GM18868 (cell line): Measurements from ENCODE around the gene CTH.
"Not testable (repeated sequence)": the region's sequence is repeated elsewhere in the genome, so short reads cannot be mapped to it uniquely, and the experiment has no call there.

Experiments used
- ATAC-seq: cut with Tn5 transposase; IDR thresholded peaks from one replicate; pipeline ENCODE4 v1.9.1; 2021; ENCODE audit warnings: mild to moderate bottlenecking, moderate library complexity; ENCODE audit not compliant: unreplicated experiment

Gene CTH

DNA sequence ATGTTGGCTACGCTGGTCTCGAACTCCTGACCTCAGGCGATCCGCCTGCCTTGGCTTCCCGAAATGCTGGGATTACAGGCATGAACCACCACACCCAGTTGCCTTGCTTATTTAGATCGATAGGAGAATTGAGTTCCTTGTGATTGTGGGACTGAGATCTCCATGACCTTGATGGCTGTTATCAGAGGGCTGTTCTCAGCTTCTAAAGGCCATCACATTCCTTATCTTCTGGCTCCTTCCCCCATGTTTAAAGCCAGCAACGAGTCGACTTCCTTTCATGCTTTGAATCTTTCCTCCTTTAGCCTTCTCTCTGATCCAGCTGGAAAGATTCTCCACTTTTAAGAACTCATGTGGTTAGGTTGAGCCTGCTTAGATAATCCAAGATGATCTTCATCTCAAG is 38.0 kb downstream of the CTH start:
- no peak for ATAC-seq

DNA sequence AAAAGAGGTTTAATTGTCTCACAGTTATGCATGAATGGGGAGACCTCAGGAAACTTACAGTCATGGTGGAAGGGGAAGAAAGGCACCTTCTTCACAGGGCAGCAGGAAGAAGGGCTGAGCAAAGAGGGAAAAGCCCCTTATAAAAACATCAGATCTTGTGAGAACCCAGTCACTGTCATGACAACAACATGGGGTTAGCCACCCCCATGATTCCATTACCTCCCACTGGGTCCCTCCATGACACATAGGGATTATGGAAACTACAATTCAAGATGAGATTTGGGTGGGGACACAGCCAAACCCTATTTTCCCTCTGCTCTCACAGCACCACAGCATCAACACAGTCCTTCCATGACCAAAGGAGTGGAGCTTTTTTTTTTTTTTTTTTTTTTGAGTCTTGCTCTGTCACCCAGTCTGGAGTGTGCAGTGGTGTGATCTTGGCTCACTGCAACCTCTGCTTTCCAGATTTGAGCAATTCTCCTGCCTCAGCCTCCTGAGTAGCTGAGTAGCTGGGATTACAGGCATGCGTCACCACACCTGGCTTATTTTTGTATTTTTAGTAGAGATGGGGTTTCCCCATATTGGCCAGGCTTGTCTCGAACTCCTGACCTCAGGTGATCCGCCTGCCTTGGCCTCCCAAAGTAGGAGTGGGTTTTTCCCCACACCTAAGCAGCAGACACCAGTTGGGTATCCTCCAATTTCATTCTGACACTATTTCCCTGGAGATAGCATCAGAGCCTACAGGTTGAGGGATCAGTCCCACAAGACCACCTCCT is 41.3 kb downstream of the CTH start:
- not testable (repeated sequence) for ATAC-seq

- ATAC-seq = no peak
Measured at GRCh38 chr1:70455291-70455690, 44.2 kb downstream of the CTH start.

- ATAC-seq = no peak
Measured at GRCh38 chr1:70458131-70458530, 47.1 kb downstream of the CTH start.

DNA sequence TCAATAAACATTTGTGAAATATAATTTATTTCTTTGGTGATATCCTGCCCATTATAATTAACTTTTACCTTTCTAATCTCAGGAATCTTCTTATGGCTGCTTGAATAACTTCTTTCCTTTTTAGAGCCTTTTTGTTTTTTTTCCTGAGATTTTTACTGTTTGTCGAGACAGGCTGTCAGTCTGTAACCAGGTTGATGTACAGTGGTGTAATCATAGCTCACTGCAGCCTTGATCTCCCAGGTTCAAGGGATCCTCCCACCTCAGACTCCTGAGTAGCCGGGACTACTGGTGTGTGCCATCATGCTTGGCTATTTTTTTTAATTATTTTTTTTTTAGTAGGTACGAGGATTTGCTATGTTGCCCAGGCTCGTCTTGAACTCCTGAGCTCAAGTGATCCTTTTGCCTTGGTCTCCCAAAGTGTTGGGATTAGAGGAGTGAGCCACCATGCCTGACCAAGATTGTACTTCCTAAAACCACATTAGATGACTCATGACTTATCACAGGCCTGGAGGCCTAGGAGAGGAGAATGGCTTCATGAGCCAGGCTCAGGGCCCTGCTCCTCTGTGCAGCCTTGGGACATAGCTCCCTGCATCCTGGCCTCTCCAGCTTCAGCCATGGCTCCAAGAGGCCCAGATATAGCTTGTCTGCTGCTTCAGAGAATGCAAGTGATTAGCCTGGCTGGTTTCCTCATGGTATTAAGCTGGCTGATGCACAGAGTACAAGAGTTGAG is 48.6 kb downstream of the CTH start:
- ATAC-seq = no peak

- ATAC-seq = not testable (repeated sequence)
Measured at GRCh38 chr1:70460740-70461713, 50.0 kb downstream of the CTH start.

GRCh38 chr1:70462611-70463010 is 51.5 kb downstream of the CTH start:
- no peak for ATAC-seq

GRCh38 chr1:70465911-70466310 is 54.8 kb downstream of the CTH start:
- ATAC-seq = no peak

GRCh38 chr1:70467531-70467930 is 56.5 kb downstream of the CTH start:
- no peak for ATAC-seq

GRCh38 chr1:70468180-70468579 is 57.1 kb downstream of the CTH start:
- no peak for ATAC-seq

GRCh38 chr1:70469184-70469583 is 58.1 kb downstream of the CTH start:
- not testable (repeated sequence) for ATAC-seq

DNA sequence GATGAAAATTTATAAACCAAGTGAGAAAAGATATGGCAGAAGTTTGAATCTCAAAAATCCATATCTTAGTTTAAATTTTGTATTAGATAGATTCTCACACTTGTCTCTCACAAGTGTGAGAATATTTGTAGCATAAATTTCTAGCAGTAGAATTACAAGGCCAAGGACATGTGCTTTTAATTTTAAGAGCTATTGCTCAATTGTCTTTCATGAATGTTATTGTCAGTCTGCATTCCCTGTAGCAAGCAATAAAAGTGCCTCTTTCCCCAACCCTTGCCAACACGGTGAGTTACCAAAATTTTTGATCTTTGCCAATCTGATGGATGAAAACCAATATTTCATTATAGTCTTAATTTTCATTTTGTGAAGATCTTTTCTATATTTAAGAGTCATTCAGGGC is 64.0 kb downstream of the CTH start:
- ATAC-seq = no peak

DNA sequence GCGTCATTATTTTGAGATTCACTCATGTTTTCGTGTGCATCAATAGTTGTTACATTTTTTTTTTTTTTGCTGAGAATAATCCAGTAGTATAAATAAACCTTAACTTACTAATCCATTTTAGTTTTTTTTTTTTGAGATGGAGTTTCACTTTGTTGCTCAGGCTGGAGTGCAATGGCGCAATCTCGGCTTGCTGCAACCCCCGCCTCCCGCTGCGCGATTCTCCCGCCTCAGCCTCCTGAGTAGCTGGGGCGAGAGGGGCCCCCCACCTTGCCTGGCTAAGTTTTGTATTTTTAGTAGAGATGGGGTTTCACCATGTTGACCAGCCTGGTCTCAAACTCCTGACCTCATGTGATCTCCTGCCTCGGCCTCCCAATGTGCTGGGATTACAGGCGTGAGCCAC is 66.0 kb downstream of the CTH start:
- no peak for ATAC-seq

DNA sequence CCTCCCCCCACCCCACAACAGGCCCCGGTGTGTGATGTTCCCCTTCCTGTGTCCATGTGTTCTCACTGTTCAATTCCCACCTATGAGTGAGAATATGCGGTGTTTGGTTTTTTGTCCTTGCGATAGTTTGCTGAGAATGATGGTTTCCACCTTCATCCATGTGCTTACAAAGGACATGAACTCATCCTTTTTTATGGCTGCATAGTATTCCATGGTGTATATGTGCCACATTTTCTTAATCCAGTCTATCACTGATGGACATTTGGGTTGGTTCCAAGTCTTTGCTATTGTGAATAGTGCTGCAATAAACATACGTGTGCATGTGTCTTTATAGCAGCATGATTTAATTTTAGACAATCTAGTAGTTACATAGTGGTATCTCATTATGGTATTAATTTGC is 66.8 kb downstream of the CTH start:
- not testable (repeated sequence) for ATAC-seq

GRCh38 chr1:70483342-70483741 is 72.3 kb downstream of the CTH start:
- ATAC-seq = no peak

- no peak for ATAC-seq
Measured at GRCh38 chr1:70485624-70486023, 74.6 kb downstream of the CTH start.

DNA sequence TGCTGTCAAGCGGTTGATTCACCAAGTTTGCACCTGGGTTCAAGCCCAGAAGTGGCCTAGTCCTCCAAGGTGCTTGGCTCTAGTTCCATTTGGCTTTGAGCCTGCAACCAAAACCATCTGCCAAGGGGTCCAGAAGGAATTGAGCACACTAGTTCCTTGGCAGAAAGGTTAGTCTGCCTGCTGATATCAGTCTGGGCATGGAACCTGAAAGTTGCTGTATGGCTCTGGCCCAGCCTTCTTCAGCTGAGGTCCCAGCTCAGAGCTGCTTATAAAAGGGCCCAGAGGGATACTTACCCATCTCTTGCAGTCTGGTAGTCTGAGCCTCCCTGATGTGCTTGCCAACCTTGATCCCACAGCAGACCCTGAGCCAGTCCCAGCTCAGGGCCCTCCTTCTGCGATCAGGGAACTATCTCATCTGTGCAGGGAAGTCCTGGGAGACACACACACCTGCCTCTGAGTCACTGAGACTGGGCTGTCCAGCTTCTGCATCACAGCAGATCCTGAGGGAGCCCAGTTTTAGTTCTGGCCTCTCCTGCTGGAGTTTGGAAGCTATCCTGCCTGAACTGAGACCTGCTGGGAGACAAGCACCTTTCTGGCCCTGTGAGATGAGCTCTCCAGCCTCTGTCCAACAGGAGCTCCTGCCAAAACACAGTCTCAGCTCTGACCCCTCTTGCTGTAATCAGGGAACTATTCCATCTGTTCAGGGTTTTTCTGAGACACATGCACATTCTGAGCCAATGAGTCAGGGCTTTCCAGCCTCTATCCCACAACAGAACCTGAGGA is 75.8 kb downstream of the CTH start:
- ATAC-seq = no peak

- ATAC-seq = no peak
Measured at GRCh38 chr1:70487459-70487815, 76.4 kb downstream of the CTH start.

GRCh38 chr1:70487910-70488665 is 77.0 kb downstream of the CTH start:
- peak; percentile 86 for ATAC-seq
